Muscle of back (tissue), 11 donors: Measurements from ENCODE around the gene NDRG3. TPM values are rescaled to one million over a fixed set of nuclear protein-coding genes. Genes with fewer than 3 reads are reported as not detected.
"Not testable (repeated sequence)": the region's sequence is repeated elsewhere in the genome, so short reads cannot be mapped to it uniquely, and the experiment has no call there.

Experiments used
- DNase-seq, 3 donors: peaks; one replicate each; pipeline versions ENCODE4 v3.0.0 to v3.0.0-alpha.2; 2013
- polyA plus RNA-seq, 10 donors: library from polyadenylated mRNA; unstranded; fragments of 120-200 nt; gene quantifications; one replicate each; pipeline ENCODE4 v1.2.1, GENCODE V29; 2013; ENCODE audit not compliant: insufficient read length in 10 of 10

NDRG3 gene
- polyA plus RNA-seq, 10 donors, result 14.0 to 21.4 (median 18.5) TPM

DNA sequence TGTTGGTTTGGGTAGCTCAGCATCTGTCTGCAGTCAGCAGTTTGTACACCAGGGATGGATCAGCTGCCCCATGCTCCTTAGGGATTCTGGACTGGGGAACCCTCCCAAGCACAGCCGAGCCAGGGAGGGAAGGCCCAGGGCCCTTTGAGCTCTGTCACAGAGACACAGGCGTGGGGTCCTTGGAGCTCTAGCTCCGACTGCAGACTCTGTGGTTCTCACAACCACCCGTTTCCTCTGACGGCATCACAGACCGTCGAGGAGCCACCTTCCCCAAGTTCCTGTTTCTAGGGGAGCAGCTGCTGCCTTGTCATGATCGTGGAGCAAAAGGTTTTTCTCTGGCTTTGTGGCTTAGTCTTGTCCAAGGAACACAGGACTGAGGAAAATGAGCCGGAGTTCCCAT lies 99.9 kb downstream of the NDRG3 start, which contains the start of gene SLA2:
Gene SLA2 (minus strand): TSS at position 199 of the 400 bp plus-strand sequence. CDS start 4,861 bp downstream, outside the sequence.
- DNase-seq, result peak in 1 of 3 donors; percentile 21

DNA sequence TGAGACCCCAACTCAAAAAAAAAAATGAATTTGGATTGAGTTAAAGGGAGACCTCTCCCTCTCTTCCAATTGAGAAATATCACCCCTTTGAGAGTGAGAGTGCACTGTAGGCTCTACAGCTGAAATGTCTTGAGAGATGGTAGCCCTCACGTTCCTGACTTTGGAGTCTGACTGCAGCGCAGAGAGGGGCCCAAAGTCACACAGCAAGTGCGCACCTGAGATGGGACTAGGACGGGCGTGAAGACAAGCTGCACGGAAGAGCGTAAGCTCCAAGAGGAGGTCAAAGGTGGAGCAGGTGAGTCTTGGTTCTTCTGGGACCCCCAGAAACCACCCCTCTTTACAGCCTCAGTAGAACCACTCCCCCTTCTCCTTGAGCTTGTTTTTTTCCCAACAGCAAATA lies 100.5 kb downstream of the NDRG3 start:
- DNase-seq, result no peak

DNA sequence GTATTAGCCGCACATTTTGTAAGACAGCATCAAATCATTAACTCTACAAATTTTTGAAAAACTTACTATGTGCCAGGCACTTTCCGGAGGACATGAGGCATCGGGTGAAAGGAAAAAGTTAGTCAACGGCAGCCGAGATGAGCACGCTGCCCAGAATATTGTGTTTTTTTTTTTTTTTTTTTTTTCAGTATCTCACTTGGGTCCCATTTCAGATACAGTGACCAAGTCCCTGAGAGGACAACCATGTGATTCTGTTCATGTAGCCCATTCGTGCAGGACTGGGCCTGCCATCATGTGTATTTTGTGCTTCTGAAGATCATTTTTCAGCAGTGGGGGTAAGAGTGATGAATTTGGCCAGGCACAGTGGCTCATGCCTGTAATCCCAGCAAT lies 101.2 kb downstream of the NDRG3 start:
- no peak for DNase-seq

DNA sequence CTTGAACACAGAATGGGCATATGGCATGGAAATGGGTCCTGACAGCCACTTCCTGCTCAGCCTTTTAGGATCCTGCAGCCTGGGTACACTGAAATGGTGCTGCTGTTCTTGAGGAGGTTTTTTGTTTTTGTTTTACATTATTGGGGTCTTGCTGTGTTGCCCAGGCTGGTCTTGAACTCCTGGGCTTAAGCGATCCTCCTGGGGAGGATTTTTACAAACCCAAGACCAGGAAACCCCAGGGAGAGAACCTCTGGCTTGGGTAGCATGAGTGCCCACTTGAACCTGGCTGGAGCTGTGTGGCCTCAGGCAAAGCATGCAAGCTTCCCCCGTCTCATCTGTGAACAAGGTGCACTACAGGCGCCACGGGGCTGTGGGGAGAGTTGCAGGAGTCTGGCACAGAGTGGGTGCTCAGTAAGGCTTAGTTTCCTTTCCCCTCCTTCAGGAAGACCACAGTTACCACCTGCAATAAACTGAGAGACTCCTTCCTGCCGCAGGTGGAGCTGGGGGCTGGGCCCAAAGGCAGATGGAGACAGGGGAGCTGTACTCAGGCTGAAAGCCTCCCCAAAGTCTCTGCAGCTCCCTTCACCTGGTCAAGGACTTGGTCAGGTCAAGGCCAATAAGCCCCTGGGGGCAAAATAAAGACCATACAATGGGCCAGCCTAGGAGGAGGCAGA lies 101.7 kb downstream of the NDRG3 start:
- no peak for DNase-seq

DNA sequence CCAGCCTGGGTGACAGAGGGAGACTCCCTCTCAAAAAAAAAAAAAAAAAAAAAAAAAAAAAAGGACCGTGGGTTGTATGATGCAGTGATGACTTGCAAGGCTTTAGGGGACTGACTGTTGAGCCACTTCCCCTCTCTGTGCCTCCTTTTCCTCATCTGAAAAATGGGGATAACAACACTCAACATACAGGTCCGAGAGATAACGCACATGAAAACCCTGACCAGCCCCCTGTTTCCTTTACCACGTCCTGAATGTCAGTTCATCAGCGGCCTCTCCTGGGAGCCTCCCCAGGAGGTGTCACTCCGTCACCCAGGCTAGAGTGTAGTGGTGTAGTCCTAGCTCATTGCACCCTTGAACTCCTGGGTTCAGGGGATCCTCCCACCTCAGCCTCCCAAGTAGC lies 103.8 kb downstream of the NDRG3 start:
- DNase-seq, result no peak

DNA sequence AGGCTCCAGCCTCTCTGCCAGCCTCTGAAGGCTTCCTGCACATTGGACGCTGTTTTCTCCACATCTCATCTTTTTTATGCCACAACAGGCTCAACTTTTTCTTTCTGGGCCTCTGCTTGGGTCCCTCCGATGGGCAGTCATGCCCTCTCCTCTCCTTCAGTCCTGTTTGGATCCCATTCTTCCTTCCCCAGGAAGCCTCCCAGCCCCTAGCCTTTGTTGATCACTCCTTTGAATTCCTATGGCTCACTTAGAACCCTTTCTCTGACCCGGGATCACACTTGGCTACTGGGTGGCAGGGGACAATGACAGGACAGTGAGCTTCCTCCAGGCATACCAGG lies 104.4 kb downstream of the NDRG3 start:
- DNase-seq, result no peak

DNA sequence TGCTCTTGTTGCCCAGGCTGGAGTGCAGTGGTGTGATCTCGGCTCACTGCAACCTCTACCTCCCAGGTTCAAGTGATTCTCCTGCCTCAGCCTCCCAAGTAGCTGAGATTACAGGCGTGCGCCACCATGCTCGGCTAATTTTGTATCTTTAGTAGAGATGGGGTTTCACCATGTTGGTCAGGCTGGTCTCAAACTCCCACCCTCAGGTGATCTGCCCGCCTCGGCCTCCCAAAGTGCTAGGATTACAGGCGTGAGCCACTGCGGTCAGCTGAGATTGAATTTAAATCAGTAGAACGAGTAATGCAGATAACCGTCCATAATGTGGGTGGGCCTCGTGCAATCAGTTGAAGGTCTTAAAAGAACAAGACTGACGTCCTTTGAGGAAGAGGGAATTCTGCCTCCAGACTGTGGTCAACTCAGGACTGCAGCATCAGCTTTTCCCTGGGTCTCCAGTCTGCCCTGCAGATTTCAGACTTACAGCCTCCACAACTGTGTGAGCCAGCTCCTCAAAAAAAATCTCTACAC lies 107.0 kb downstream of the NDRG3 start:
- DNase-seq, result not testable (repeated sequence)

DNA sequence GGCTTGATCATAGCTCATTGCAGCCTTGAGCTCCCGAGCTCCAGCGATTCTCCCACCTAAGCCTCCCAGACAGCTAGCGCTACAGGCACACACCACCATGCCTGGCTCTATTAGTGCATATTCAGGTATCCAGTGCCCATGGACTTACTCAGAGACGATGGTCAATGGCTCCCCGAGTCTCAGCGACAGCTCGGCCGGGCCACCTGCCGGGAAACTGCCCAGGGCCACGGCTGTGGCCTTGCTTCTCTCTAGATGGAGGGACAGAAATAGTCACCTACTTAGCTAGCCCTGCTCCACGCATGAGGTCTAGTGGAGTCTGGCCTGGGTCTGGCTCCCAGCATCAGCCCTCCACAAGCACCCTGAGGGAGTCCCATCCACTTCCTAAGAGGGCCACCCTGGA lies 111.5 kb downstream of the NDRG3 start:
- no peak for DNase-seq

DNA sequence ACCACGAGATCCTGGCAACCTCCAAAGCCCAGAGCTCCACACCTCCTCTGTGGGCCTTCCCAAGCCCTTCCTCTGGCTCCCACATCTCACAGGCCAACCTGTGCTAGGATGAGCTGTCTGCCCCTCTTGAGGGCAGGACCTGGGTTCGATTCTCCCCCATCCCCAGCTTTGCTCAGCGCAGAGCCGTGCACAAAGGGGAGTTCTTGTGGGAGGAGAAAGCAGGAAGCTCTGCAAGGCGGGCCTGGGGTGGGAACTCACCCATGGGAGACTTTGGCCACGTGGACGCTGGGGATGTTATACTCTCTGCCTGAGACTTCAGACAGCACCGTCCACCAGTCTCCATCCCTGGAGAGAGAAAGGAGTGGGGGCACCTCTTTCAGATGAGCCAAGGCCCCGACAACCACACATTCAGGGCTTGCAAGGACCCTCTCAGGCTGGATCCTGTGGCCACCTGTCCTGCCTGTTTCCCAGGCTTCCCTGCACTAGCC lies 112.6 kb downstream of the NDRG3 start:
- DNase-seq, result no peak

DNA sequence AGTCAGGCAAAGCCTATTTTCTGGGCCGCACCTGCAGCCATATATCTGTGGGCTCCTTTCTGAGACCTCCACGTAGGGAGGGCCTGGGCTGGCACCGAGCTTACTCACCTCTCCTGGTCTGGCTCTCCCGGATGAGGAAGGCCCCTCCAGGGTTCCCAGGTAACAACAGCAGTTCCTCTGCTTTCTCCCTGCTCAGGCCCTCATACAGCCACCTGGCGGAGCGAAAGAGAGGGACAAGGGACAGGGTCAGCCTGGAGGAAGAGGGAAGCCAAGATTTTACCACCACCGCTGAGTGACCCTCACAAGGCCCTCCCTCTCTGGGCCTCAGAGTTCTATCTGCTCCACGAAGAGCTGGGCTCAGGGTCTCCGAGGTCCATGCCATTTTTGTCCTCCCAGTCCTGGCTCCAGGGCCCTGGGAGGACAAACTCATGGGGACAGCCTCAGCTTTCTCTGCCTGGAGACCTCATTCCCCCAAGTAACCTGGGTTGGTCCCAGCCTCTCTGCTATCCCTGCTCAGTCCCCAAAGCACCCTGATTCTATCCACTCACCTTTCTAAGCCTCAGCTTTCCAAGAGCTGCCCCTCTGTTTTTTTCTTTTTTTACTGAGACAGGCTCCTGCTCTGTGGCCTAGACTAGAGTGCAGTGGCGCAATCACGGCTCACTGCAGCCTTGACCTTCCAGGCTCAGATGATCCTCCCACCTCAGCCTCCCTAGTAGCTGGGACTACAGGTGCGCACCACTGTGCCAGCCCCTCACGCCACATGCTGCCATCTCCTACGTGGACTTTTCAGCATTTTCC lies 113.2 kb downstream of the NDRG3 start:
- no peak for DNase-seq

DNA sequence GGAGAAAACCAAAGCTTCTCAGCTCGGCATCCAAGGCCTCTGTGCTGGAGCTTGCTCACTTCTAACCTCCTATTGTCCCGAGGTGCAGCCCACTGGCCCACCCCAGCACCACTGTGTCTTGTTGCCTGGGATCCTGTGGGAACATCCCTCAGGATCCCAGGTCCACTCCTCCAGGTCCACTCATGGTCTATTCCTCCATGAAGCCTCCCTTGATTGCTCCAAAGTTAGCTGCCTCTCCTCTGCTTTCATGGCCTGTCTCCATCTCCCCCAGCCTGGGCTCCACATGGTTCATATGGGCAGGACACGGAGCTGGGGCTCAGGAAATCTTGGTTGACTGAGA lies 113.8 kb downstream of the NDRG3 start:
- DNase-seq, result no peak

DNA sequence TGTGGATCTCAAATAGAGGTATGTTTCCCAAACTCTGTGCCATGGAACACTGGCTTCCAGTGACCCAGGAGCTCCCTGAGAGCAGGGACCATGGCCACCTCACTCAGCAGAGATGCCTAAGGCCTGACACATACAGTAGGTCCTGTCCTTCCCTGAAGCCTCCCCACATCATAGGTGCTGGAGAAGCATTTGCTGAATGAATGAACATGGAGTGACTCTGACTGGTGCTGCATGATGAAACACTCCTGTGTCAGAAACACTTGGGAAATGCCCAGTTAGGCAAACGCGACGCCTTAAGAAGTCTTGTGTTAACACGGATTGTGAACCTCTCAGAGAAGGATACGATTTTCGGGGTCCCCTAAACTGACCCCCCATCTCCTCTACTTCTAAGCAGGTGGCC lies 114.2 kb downstream of the NDRG3 start:
- no peak for DNase-seq

DNA sequence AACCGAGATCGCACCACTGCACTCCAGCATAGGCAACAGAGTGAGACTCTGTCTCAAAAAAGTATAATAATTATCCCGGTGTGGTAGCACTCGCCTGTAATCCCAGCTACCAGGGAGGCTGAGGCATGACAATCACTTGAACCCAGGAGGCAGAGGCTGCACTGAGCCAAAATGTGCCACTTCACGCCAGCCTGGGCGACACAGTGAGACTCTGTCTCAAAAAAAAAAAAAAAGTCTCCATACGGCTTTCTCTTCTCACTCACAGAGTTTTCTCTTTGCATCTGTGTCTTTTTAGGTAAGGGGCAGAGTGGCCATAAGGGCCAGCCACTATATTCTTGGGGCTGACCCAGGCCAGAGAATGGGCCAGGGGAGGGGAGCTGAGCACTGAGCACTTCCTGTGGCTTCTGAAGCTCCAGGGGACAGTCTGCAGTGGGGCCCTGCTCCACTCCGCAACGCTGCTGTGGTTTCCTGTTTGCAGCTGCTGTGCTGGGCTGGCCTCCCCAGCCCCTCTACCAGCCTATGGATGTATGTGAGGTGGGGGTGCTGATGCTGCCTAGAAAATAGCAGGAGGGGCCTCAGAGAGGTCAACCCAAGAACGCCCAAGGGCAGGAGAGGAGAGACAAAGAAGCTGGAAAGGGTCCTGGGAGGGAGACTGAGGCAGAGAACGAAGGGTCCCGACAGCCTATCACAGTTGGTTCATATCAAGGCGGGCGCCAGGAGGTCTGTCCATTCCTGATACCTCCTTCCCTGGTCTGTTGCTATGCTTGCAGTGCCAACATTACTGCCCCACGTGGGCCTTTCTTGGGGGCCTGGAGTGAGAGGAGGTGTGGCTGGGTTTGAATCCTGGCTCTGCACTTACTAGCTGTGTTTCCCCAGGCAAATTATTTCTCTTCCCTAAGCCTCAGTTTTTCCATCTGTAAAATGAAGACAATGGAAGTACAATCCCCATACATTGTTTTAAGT lies 115.9 kb downstream of the NDRG3 start:
- DNase-seq, result peak in 1 of 3 donors; percentile 14

DNA sequence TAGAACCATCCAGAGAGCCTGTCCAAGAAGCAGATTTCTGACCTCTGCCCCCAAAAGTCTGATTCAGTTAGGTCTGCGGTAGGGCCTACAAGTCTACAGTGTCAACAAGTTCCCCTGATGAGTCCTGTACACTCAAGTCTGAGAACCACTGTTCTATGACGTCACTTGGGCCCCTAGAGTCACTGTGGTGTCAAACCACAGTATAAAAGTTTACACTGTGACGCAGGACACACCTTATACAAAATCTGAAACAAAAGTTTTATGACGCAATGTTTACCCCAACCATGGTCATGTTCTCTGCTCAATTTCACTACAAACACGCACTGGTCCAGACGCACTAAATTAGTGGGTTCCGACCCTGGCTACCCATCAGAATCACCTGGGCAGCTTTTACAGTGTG lies 117.8 kb downstream of the NDRG3 start:
- no peak for DNase-seq

DNA sequence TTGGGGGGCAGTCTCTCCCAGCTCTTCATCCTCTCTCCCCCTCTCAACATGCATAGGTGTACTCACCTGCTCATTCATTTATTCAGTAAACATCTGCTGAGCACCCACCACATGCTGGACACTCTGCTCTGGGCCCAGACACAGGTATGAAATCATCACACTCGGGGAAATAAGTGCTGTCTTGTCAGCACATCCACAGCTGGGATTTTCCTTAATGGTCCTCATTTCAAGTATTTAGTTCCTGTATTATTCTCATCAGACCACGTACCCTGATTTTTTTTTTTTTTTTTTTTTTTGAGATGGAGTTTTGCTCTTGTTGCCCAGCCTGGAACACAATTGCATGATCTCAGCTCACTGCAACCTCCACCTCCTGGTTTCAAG lies 121.0 kb downstream of the NDRG3 start:
- DNase-seq, result no peak

DNA sequence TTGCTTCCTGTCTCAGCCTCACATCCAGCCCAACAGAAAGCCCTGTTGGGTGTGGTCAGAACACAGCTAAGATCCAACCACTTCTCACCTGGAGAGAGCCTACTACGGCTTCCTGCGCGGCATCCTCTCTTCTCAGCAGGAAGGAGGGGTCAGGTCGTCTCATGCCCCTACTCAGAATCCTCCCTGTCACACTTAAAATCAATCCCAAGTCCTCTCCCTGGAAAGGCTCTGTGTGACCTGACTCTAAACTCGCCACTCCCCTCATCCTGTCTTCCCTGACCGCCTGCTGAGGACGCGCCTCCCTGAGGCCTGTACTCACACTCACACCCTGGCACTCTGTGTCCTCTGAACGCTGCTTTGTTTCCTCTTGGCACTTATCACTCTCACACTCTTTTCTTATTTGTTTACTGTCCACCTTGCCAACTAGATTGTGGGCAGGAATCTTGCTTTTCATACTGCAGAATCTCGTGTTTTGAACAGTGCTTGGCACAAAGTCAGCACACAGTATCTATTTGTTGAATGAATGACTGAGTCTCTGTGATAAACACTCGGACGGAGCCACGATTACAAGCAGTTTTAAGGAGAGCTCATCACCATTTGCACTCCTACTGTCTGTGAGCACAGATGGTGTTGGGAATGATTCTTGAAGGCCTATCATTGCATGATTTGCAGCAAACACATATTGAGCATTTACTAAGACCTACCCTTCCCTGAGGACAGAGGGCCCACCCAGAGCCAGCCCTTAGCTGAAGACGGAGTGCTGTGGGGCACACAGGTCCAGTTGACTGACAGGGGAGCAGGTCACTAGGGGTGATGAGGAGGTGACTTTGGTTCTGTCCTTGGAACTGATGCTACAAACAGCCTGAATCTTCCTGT lies 121.6 kb downstream of the NDRG3 start:
- no peak for DNase-seq

DNA sequence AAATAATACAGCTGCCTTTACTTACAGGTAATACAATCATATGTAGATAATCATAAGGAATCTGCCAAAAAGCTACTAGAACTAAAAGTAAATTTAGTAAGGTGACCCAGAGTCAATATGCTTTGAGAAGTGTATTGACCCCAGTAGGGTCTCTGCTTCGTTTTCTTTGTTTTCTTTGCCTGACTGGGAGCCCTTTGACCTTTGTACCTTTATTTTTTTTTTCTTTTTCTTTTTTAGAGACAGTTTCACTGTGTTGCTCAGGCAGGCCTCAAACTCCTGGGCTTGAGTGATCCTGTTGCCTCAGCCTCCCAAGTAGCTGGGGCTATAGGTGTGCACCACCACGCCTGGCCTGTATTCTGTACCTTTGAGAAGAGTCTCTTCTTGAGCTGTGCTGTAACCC lies 122.4 kb downstream of the NDRG3 start:
- no peak for DNase-seq

DNA sequence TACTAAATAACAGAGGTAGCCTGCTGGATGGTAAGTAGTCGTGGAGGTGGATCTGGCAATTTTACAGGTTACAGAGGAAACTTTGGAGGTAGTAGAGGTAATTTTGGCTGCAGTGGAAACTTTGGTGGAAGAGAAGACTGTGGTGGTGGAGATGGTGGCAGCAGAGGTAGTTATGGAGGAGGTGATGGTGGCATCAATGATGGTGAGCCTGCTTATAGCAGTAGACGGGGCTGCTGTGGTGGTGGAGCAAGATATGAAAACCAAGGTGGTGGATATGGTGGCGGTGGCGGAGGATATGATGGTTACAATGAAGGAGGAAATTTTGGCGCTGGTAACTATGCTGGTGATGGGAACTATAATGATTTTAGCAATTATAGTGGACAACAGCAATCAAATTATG lies 125.0 kb downstream of the NDRG3 start:
- DNase-seq, result no peak

DNA sequence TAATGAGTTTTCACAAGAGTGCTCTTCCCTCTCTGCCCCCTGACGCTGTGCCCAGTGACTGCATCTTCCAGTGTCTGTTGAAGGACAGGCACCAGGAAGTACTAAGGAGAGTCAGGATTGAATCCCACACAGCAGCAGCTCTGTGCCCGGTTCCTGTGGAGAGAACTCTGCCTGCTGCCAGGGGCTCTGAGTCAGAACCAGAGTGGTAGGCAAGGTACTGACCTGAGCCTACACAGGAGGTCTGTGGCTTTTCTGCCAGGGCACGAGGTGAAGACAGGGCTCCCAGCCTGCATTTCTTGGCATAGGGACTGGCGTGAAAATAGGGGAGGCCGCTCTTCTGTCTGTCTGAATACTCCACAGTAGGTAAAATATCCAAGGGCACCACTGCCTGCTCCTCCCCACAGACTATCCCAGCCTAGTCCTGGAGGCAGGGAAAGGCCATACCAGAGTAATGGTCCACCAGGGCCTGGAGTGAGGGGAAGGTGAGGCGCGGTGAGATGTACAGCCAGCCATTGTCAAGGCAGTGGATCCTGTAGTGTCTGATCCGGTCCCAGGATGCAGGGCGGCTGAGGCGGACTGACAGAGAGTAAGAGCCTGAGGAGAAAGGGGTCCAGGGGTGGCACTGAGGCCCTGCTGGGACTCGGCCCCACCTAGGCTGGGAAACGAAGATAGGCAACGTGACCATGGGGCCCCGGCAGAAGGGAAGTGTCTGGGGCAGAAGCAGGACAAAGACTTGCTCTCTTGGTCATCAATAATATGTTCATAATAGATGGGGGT lies 130.9 kb downstream of the NDRG3 start:
- no peak for DNase-seq

DNA sequence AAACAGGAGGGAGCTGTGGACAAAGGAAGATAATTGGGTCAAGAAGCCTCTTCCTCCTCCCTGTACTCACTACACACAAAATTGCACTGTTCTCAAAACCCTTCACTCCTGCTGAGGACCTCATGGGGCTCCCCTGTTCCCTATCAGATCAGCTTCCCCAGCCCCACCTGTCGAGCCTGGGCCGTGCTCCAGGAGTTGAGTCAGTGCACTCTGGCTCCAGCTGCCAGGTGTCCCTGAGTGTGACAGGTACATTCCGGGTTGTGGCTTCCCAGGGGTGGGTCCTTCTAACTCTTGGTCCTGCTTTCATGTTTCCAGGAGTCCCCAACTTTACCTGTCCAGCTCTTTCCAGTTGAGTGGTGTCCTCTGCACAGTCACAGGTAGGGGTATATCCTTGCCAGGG lies 131.9 kb downstream of the NDRG3 start:
- DNase-seq, result no peak
